GM19239 (cell line): Measurements from ENCODE around the gene ZFAND3.
"Not testable (repeated sequence)": the region's sequence is repeated elsewhere in the genome, so short reads cannot be mapped to it uniquely, and the experiment has no call there.

Source experiments
- DNase-seq: peaks from one replicate; pipeline ENCODE4 v3.0.0; 2011; ENCODE audit warnings: low spot score; ENCODE audit not compliant: insufficient read length
- FAIRE-seq: peaks from 2 replicates; lab custom pipeline; 2011; peaks lifted over from hg19 to GRCh38; lab: Jason Lieb, UNC

The ZFAND3 gene

GRCh38 chr6:37984578-37984977 is 165.1 kb downstream of the ZFAND3 start:
- FAIRE-seq (no peak), DNase-seq (no peak)

GRCh38 chr6:37985355-37985754 is 165.8 kb downstream of the ZFAND3 start:
- FAIRE-seq, result no peak

GRCh38 chr6:37987018-37987417 is 167.5 kb downstream of the ZFAND3 start:
- FAIRE-seq (no peak), DNase-seq (no peak)

More at GRCh38 chr6:37985355-37985754, 165.8 kb downstream of the ZFAND3 start:
- no peak for DNase-seq

- FAIRE-seq (no peak), DNase-seq (no peak)
Measured at GRCh38 chr6:37987559-37987958, 168.0 kb downstream of the ZFAND3 start.

- FAIRE-seq, result peak; percentile 21
Measured at GRCh38 chr6:37988127-37988526, 168.6 kb downstream of the ZFAND3 start.

GRCh38 chr6:37988696-37989095 is 169.2 kb downstream of the ZFAND3 start:
- DNase-seq (no peak), FAIRE-seq (no peak)

More at GRCh38 chr6:37988127-37988526, 168.6 kb downstream of the ZFAND3 start:
- DNase-seq, result no peak

GRCh38 chr6:37990762-37991525 is 171.4 kb downstream of the ZFAND3 start:
- FAIRE-seq, result peak; percentile 8
- DNase-seq, result no peak

- FAIRE-seq, result peak; percentile 21
- no peak for DNase-seq
Measured at GRCh38 chr6:37992749-37993148, 173.2 kb downstream of the ZFAND3 start.

GRCh38 chr6:37993194-37993593 is 173.7 kb downstream of the ZFAND3 start:
- not testable (repeated sequence) for DNase-seq, FAIRE-seq

GRCh38 chr6:37993596-37993995 is 174.1 kb downstream of the ZFAND3 start:
- FAIRE-seq (no peak), DNase-seq (no peak)

- no peak for FAIRE-seq
- no peak for DNase-seq
Measured at GRCh38 chr6:37994223-37994622, 174.7 kb downstream of the ZFAND3 start.

- no peak for DNase-seq
- FAIRE-seq, result no peak
Measured at GRCh38 chr6:37998366-37998765, 178.8 kb downstream of the ZFAND3 start.

- FAIRE-seq, result no peak
- no peak for DNase-seq
Measured at GRCh38 chr6:38001386-38001785, 181.9 kb downstream of the ZFAND3 start.

GRCh38 chr6:38004908-38005307 is 185.4 kb downstream of the ZFAND3 start:
- FAIRE-seq, result peak; percentile 37
- DNase-seq, result no peak

GRCh38 chr6:38011937-38012336 is 192.4 kb downstream of the ZFAND3 start:
- FAIRE-seq (no peak), DNase-seq (no peak)

GRCh38 chr6:38012573-38012972 is 193.0 kb downstream of the ZFAND3 start:
- DNase-seq (peak; percentile 18), FAIRE-seq (peak; percentile 90)

GRCh38 chr6:38015341-38015740 is 195.8 kb downstream of the ZFAND3 start:
- FAIRE-seq (no peak), DNase-seq (no peak)

- no peak for FAIRE-seq
- DNase-seq, result no peak
Measured at GRCh38 chr6:38016824-38017223, 197.3 kb downstream of the ZFAND3 start.

GRCh38 chr6:38018755-38019165 is 199.2 kb downstream of the ZFAND3 start:
- DNase-seq (no peak), FAIRE-seq (no peak)

- FAIRE-seq, result no peak
- DNase-seq, result no peak
Measured at GRCh38 chr6:38020593-38020992, 201.1 kb downstream of the ZFAND3 start.

- DNase-seq (no peak), FAIRE-seq (no peak)
Measured at GRCh38 chr6:38021029-38021428, 201.5 kb downstream of the ZFAND3 start.

- FAIRE-seq (no peak), DNase-seq (no peak)
Measured at GRCh38 chr6:38021571-38021970, 202.0 kb downstream of the ZFAND3 start.
